ENCODE data around the gene JMJD7.
"Not testable (repeated sequence)": the region's sequence is repeated elsewhere in the genome, so short reads cannot be mapped to it uniquely, and the experiment has no call there.

Gene JMJD7

DNA sequence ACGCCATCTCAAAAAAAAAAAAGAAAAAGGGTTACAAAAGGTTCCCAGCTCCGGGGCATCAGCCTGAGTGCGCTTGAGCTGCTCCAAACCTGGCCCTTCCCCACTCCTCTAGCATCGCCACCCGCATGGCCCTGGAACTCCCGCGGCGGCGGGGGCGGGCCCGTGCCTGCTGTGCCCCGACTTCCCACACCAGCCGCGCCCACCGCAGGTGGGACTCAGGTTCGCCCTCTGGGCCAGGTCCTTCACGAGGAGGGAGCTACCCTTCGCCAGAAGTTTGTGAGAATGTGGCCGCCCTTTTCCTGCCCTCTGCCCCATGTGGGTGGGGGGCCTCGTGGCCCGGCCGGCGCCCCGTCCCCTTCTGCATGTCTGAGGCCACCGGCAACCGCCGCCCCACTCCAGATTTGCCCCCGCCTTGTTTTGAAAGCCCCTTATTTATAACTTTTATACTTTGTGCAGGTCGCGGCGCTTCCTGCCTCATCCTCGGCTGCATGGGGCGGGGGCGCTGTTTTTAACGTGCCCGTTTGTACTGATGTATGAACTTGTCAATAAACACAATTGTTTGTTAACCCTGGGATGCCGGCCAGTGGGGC is 507 bp upstream of the JMJD7 start:
- TF ChIP-seq, protein P1, sequence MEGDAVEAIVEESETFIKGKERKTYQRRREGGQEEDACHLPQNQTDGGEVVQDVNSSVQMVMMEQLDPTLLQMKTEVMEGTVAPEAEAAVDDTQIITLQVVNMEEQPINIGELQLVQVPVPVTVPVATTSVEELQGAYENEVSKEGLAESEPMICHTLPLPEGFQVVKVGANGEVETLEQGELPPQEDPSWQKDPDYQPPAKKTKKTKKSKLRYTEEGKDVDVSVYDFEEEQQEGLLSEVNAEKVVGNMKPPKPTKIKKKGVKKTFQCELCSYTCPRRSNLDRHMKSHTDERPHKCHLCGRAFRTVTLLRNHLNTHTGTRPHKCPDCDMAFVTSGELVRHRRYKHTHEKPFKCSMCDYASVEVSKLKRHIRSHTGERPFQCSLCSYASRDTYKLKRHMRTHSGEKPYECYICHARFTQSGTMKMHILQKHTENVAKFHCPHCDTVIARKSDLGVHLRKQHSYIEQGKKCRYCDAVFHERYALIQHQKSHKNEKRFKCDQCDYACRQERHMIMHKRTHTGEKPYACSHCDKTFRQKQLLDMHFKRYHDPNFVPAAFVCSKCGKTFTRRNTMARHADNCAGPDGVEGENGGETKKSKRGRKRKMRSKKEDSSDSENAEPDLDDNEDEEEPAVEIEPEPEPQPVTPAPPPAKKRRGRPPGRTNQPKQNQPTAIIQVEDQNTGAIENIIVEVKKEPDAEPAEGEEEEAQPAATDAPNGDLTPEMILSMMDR (IDR thresholded peaks at IDR 0.05; ENCODE audit: low read depth, low read length): no peak
- DNase-seq (ENCODE audit: extremely low read depth, low read depth): no peak

DNA sequence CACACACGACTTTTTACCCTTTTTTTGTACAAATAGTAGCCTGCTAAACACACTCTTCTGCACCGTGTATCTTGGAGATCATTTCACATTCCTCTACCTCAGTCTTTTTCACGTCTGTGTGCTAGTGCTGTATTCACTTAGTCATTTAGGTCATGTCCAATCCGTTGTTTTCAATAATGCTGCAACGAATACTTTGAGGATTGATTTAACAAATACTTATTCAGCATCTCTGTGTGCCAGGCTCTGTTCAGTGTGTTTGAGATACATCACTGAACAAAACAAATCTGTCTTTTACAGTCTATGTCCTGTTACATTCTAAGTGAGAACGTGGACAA is 882 bp downstream of the JMJD7 start:
- TF ChIP-seq, protein P1 (IDR thresholded peaks at IDR 0.05; ENCODE audit: low read depth, low read length): no peak
- no peak for DNase-seq (ENCODE audit: extremely low read depth, low read depth)

DNA sequence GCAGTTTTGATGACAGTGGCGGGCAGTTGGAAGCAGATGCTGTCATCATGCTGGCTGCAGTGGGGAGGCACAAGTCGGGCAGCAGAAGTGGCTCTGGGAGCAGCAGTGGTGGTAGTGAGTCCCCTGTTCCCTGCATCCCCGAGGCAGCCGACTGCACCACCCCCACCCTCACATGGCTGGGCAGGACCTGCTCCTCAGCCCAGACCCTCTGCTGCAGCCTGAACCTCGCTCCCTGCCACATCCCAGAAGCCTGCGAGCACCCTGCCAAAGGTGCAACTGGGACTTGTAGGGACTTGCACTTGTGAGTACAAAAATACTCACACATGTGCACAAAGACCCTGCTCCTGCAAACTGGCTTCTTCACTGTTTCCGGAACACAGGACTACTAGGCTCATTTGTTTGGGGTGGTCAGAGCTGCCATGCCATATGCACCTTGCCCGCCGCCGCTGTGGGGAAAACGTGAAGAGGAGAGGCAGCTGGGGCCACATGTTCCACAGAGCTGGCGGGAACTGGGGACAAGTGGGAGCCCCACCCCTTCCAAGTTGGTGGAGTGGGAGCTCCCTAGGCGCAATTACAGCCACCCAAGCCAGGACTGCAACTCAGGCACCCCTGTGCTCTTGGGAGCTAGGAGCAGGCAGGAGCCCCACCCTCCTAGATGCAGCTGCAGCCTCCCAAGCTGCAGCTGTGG is 2.2 kb downstream of the JMJD7 start:
- TF ChIP-seq, protein P1 (IDR thresholded peaks at IDR 0.05; ENCODE audit: low read depth, low read length): no peak
- no peak for DNase-seq (ENCODE audit: extremely low read depth, low read depth)

DNA sequence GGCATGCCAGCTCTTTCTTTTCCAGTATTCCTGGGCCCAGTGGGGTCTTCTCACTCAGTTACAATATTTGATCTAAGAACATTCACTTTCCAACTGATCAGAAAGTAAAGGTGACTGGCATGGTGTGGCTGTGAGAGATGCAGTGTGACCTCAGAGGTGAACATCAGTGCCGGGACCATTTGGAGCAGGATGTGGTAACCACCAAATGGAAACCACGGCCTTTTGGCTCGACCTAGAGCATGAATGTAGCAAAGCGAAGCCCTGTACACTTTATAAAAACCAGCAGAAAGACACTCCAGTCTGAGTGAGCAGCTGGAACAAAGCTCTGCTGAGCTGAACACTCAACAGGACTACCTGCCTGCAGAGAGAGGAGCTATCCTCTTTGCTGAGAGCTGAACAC is 3.4 kb downstream of the JMJD7 start:
- not testable (repeated sequence) for DNase-seq (ENCODE audit: extremely low read depth, low read depth)

DNA sequence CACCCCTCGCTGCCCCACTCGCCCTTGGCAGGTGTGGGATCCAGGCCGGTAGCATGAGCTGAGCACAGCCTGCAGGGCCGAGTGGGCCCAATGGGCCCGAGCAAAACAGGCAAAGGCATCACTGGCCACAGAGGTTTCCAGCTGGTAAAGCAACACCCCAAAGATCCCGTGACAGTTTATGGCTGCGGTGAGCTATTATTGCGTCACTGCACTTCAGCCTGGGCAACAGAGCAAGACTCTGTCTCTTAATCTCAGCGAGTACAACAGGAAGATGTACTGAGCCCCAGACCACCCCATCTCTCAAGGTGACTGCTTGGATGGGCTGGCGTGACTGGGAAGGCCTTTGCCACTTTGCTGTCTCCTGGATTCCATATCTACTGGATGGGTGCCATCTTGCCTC is 4.3 kb downstream of the JMJD7 start:
- TF ChIP-seq, protein P1 (IDR thresholded peaks at IDR 0.05; ENCODE audit: low read depth, low read length): no peak
- DNase-seq (ENCODE audit: extremely low read depth, low read depth): no peak

- DNase-seq (ENCODE audit: extremely low read depth, low read depth): no peak
These were observed 5.0 kb downstream of the JMJD7 start for GRCh38 chr15:41832875-41833274.

GRCh38 chr15:41834096-41834495 is 6.2 kb downstream of the JMJD7 start:
- DNase-seq (ENCODE audit: extremely low read depth, low read depth): no peak
- TF ChIP-seq, protein P1 (IDR thresholded peaks at IDR 0.05; ENCODE audit: low read depth, low read length): no peak

More at GRCh38 chr15:41832875-41833274, 5.0 kb downstream of the JMJD7 start:
- TF ChIP-seq, protein P1 (IDR thresholded peaks at IDR 0.05; ENCODE audit: low read depth, low read length): no peak

GRCh38 chr15:41836073-41836472 is 8.2 kb downstream of the JMJD7 start:
- no peak for DNase-seq (ENCODE audit: extremely low read depth, low read depth)
- TF ChIP-seq, protein P1 (IDR thresholded peaks at IDR 0.05; ENCODE audit: low read depth, low read length): no peak

Data from AG09319 (cell line).